Liver (tissue), 9 donors: Measurements from ENCODE around the gene WDFY3. TPM values are rescaled to one million over a fixed set of nuclear protein-coding genes. Genes with fewer than 3 reads are reported as not detected.

Experiments
- DNase-seq: peaks from one replicate; pipeline ENCODE4 v3.0.0-alpha.2; 2017; ENCODE audit warnings: low spot score
- H3K27ac ChIP-seq, 2 donors: one replicate each; pipeline ENCODE4 v1.7.0; 2013; ENCODE audit warnings: inconsistent platforms in 2 of 2, low read length in 2 of 2, control low read depth in 1 of 2, low read depth in 1 of 2, mild to moderate bottlenecking in 1 of 2
- H3K27me3 ChIP-seq, 4 donors: one replicate each; pipeline versions ENCODE4 v1.6.1 to v1.7.0; 2013; ENCODE audit warnings: low read length in 3 of 4, inconsistent platforms in 1 of 4, mild to moderate bottlenecking in 1 of 4, moderate library complexity in 1 of 4; ENCODE audit not compliant: control insufficient read depth in 4 of 4, insufficient read depth in 4 of 4
- H3K36me3 ChIP-seq, 4 donors: one replicate each; pipeline versions ENCODE4 v1.6.1 to v1.7.0; 2013; ENCODE audit warnings: low read length in 3 of 4, mild to moderate bottlenecking in 3 of 4, low read depth in 1 of 4, moderate library complexity in 1 of 4; ENCODE audit not compliant: control insufficient read depth in 4 of 4, insufficient read depth in 3 of 4
- H3K4me1 ChIP-seq, 4 donors: one replicate each; pipeline versions ENCODE4 v1.6.1 to v1.7.0; 2013; ENCODE audit warnings: low read length in 3 of 4, mild to moderate bottlenecking in 3 of 4, moderate library complexity in 1 of 4; ENCODE audit not compliant: control insufficient read depth in 4 of 4, insufficient read depth in 4 of 4
- H3K4me3 ChIP-seq, 3 donors: one replicate each; pipeline versions ENCODE4 v1.6.1 to v1.7.0; 2013; ENCODE audit warnings: low read length in 3 of 3, control low read depth in 1 of 3, low read depth in 1 of 3, mild to moderate bottlenecking in 1 of 3
- H3K9ac ChIP-seq, 2 donors: one replicate each; pipeline ENCODE4 v1.7.0; 2013; ENCODE audit warnings: low read length in 2 of 2, mild to moderate bottlenecking in 2 of 2, moderate library complexity in 2 of 2, control low read depth in 1 of 2, low read depth in 1 of 2
- H3K9me3 ChIP-seq, 4 donors: one replicate each; pipeline versions ENCODE4 v1.6.1 to v1.7.0; 2013; ENCODE audit warnings: low read length in 3 of 4; ENCODE audit not compliant: control insufficient read depth in 4 of 4
- ATF3 ChIP-seq: IDR thresholded peaks from 2 replicates; pipeline ENCODE4 v1.6.1; 2016; ENCODE audit warnings: antibody characterized with exemption
- CTCF ChIP-seq: fragments of 150-350 bp; IDR thresholded peaks from 2 replicates; pipeline ENCODE4 v1.5.1; 2017; ENCODE audit warnings: improper control_type of control experiment, low read depth, low read length; ENCODE audit not compliant: missing input control
- FOXA1 ChIP-seq: IDR thresholded peaks from 2 replicates; pipeline ENCODE4 v1.6.1; 2016; ENCODE audit warnings: antibody characterized with exemption
- FOXA2 ChIP-seq: IDR thresholded peaks from 2 replicates; pipeline ENCODE4 v1.6.1; 2016; ENCODE audit warnings: antibody characterized with exemption
- GABPA ChIP-seq, 2 donors: IDR thresholded peaks in 1 of 2; conservative IDR thresholded peaks in 1 of 2; 2 replicates each; pipeline ENCODE4 v1.6.1; 2016; ENCODE audit warnings: antibody characterized with exemption in 2 of 2, mild to moderate bottlenecking in 1 of 2, moderate library complexity in 1 of 2
- HNF4G ChIP-seq: IDR thresholded peaks from 2 replicates; pipeline ENCODE4 v1.6.1; 2016; ENCODE audit warnings: antibody characterized with exemption
- JUND ChIP-seq, 2 donors: IDR thresholded peaks; 2 replicates each; pipeline ENCODE4 v1.6.1; 2016; ENCODE audit warnings: antibody characterized with exemption in 2 of 2
- NR2F2 ChIP-seq: IDR thresholded peaks from 2 replicates; pipeline ENCODE4 v1.6.1; 2016; ENCODE audit warnings: antibody characterized with exemption
- RAD21 ChIP-seq, 2 donors: IDR thresholded peaks; 2 replicates each; pipeline ENCODE4 v1.6.1; 2016; ENCODE audit warnings: antibody characterized with exemption in 2 of 2, mild to moderate bottlenecking in 2 of 2
- REST ChIP-seq: IDR thresholded peaks from 2 replicates; pipeline ENCODE4 v1.6.1; 2016; ENCODE audit warnings: antibody characterized with exemption, mild to moderate bottlenecking
- RXRA ChIP-seq, 2 donors: IDR thresholded peaks; 2 replicates each; pipeline ENCODE4 v1.6.1; 2017 to 2018; ENCODE audit warnings: antibody characterized with exemption in 2 of 2, mild to moderate bottlenecking in 1 of 2
- SP1 ChIP-seq: IDR thresholded peaks from 2 replicates; pipeline ENCODE4 v1.6.1; 2018; ENCODE audit warnings: antibody characterized with exemption, mild to moderate bottlenecking
- TAF1 ChIP-seq: conservative IDR thresholded peaks from 2 replicates; pipeline ENCODE4 v1.6.1; 2016; ENCODE audit warnings: antibody characterized with exemption, mild to moderate bottlenecking
- YY1 ChIP-seq: IDR thresholded peaks from 2 replicates; pipeline ENCODE4 v1.6.1; 2016; ENCODE audit warnings: antibody characterized with exemption, mild to moderate bottlenecking
- ZBTB33 ChIP-seq: IDR thresholded peaks from 2 replicates; pipeline ENCODE4 v1.6.1; 2016; ENCODE audit warnings: antibody characterized with exemption
- WGBS: extraction: QIAGEN DNeasy Blood & Tissue Kit; methylation state at CpG from one replicate; pipeline ENCODE4 v1.1.7; 2013; 5-methylcytosine and 5-hydroxymethylcytosine counted together
- polyA plus RNA-seq, 2 donors: library from polyadenylated mRNA; stranded (reverse) in 1 of 2; unstranded in 1 of 2; fragments of 200-250 nt in 1 of 2; fragments of >200 nt in 1 of 2; fragmentation: Nextera tagmentation in 1 of 2; extraction: Ambion mirVana in 1 of 2; gene quantifications; one replicate each; pipeline versions ENCODE4 v1.2.1 to v1.2.3, GENCODE V29; 2013 to 2015
- total RNA-seq, 2 donors: library from RNA; depleted of rRNA; stranded (reverse); fragments of >200 nt; gene quantifications; one replicate each; pipeline ENCODE4 v1.2.3, GENCODE V29; 2014
- donor health status: healthy.
- donor health status: healthy.
- donor health status: healthy.
- donor health status: healthy.
- donor health status: healthy.

The WDFY3 gene
- total and polyA plus RNA-seq, 4 donors = 3.2 to 50.5 (median 19.2) TPM

GRCh38 chr4:84710548-84710947, 255.9 kb downstream of the WDFY3 start:
- DNase-seq = no peak
- no peak overlapping the region for H3K9ac ChIP-seq
- no peak overlapping the region for H3K27ac ChIP-seq
- WGBS = 85% methylated on average over 3 of the region's 3 CpGs
- peaks cover 0 to 37% (median 30%) of the 10 kb centered on the region in 4 donors for H3K36me3 ChIP-seq
- H3K27me3 ChIP-seq = no peaks in the 10 kb centered on the region
- no peak for TF ChIP-seq HNF4G
- TF ChIP-seq FOXA2 = no peak
- H3K4me1 ChIP-seq = no peaks in the 10 kb centered on the region
- H3K9me3 ChIP-seq = no peaks in the 10 kb centered on the region
- no peak overlapping the region for H3K4me3 ChIP-seq

- no peak for TF ChIP-seq FOXA1
- TF ChIP-seq RAD21 (IDR thresholded peaks at IDR 0.05) = no peak
- no peak for TF ChIP-seq JUND (IDR thresholded peaks at IDR 0.05)
- TF ChIP-seq YY1 = no peak
- TF ChIP-seq CTCF = no peak
- TF ChIP-seq RXRA (IDR thresholded peaks at IDR 0.05) = no peak
- TF ChIP-seq HNF4G = no peak
- TF ChIP-seq NR2F2 = no peak
- TF ChIP-seq REST = no peak
- no peak for TF ChIP-seq SP1
- TF ChIP-seq ZBTB33 = no peak
- no peak for TF ChIP-seq TAF1
- TF ChIP-seq ATF3 = no peak
- no peak for TF ChIP-seq GABPA (IDR thresholded peaks at IDR 0.05 in 1 of 2, conservative IDR thresholded peaks at IDR 0.05 in 1 of 2)
- Histone ChIP-seq H3K9me3 (no peaks in the 10 kb centered on the region), H3K9ac (no peak overlapping the region), H3K4me1 (no peaks in the 10 kb centered on the region), H3K27me3 (no peaks in the 10 kb centered on the region), H3K4me3 (no peak overlapping the region), H3K27ac (no peak overlapping the region), H3K36me3 (peaks cover 0 to 54% (median 38%) of the 10 kb centered on the region in 4 donors)
- WGBS = 98% methylated on average over 6 of the region's 6 CpGs
- no peak for DNase-seq
Measured at GRCh38 chr4:84708406-84709135, 257.9 kb downstream of the WDFY3 start.
